ENCODE data around the gene SLC6A15.

DNA sequence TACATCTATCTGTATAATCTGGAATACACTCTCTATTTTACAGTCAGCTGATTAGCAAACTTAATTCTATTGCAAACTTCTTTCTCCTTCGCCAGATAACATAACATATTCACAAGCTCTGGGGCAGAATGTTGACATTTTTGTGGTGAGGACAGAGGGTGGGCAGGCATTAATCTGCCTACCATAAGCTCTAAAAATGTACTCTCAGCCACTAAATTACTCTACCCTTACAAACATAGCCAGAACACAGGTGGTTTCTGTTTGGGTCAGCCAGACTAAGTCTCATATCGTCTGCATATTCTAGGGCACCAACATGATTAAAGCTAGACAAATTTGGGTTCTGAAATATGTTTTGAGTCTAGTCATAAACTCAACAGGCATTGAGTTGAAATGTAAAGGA is 90.1 kb downstream of the SLC6A15 start:
- TF ChIP-seq CTCF (IDR thresholded peaks at IDR 0.05) (no peak), POLR2A (IDR thresholded peaks at IDR 0.05) (no peak)
